HFFc6 (cell line): Measurements from ENCODE around the gene HGF. TPM values are rescaled to one million over a fixed set of nuclear protein-coding genes. Genes with fewer than 3 reads are reported as not detected.

Experiments
- DNase-seq: peaks from one replicate; pipeline ENCODE4 v3.0.0-alpha.2; 2018
- H3K27ac Mint-ChIP-seq: 2 replicates; pipeline ENCODE4 v1.8.0; 2020; ENCODE audit warnings: mild to moderate bottlenecking, mixed read lengths
- H3K27me3 Mint-ChIP-seq: 2 replicates; pipeline ENCODE4 v1.8.0; 2021; ENCODE audit warnings: mild to moderate bottlenecking, moderate library complexity, mixed read lengths; ENCODE audit not compliant: insufficient read depth
- H3K36me3 Mint-ChIP-seq: 2 replicates; pipeline ENCODE4 v1.8.0; 2021; ENCODE audit warnings: low read depth, mixed read lengths
- H3K4me1 Mint-ChIP-seq: 2 replicates; pipeline ENCODE4 v1.8.0; 2020; ENCODE audit warnings: low read depth, mixed read lengths
- H3K4me3 Mint-ChIP-seq: 2 replicates; pipeline ENCODE4 v1.8.0; 2020; ENCODE audit warnings: mild to moderate bottlenecking, moderate library complexity, mixed read lengths
- H3K9me3 Mint-ChIP-seq: 2 replicates; pipeline ENCODE4 v1.8.0; 2020; ENCODE audit warnings: mild to moderate bottlenecking, mixed read lengths
- CTCF ChIP-seq: fragments of 200-600 bp; sonication (generic); IDR thresholded peaks from 2 replicates; pipeline ENCODE4 v1.5.0; 2021; ENCODE audit warnings: antibody characterized with exemption, mild to moderate bottlenecking
- total RNA-seq, 6 experiments: library from RNA; stranded (reverse); fragmentation: NEBNext Ultra II Directional; extraction: Animal tissue kit (Norgen Biotek cat#: 25700); gene quantifications; 2 replicates in 1 of 6; 3 replicates in 5 of 6; pipeline ENCODE4 v1.2.3, GENCODE V29; 2021

The HGF gene
- total RNA-seq, 6 experiments from 2014 or later: 0.78 to 5.6 (median 4.5) TPM

DNA sequence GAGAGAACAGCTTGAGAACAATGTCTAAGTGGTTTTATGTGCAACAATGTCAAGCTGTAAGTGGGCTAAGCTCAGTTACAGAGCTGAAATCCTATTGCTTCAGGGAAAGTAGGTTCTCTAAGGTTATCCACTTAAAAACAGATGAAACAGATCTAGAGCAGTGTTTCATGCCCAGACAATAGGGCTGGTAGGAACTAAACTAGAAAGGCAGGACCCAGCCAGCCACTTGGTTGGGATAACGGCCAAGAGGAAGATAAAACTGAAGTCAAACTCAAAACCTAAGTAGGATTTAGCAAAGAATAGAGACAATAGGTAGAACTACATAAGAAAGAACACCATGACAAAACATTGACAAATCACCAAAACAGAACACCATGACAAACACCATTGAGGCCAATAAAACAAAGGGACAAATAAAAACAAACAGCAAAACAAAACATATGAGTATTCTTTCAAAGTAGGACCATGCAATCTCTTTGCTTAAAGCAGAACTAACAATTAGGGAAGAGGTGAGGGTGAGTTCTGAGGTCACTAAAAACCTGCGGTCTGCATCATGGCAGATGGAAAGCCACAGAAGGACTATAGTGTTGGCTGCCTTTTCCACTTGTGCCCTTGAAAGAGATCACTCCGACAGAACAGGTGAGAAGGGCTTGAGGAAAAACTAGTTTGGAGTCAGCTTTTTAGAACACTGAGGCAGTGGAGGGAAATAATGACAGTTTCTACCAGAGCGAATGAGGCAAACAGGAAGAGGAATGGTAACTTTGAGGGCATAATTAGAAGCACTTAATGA, 81.0 kb downstream of the HGF start:
- no peak for TF ChIP-seq CTCF
- Mint-ChIP-seq H3K36me3 (no peaks in the 10 kb centered on the region; the same call in 1 of the 2 replicates), H3K9me3 (no peaks in the 10 kb centered on the region), H3K4me3 (no peak overlapping the region), H3K4me1 (peaks cover 64% of the 10 kb centered on the region), H3K27me3 (peaks cover 1% of the 10 kb centered on the region; the same call in 1 of the 2 replicates), H3K27ac (no peak overlapping the region)
- DNase-seq: no peak

DNA sequence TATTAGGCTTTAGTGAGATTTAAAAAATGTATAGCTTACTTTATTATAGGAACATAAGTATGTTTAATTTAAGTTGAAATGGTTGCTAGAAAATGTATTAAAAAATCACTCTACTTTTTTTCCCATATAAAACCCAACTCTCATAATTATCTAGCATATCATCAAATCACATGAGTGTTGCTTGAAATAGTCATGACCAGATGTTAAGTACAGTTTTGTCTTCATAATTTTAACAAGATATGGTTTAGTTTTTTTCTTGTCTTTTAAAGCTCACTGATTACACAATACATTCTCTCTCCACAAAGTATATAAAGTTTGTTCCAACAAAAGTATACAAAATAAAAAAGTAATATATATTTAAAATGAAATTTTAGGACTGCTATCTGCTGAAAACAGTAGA, 82.8 kb downstream of the HGF start:
- Mint-ChIP-seq H3K4me1 (peaks cover 56% of the 10 kb centered on the region), H3K27me3 (peaks cover 1% of the 10 kb centered on the region; the same call in 1 of the 2 replicates), H3K36me3 (no peaks in the 10 kb centered on the region; the same call in 1 of the 2 replicates), H3K4me3 (no peak overlapping the region), H3K27ac (no peak overlapping the region), H3K9me3 (no peaks in the 10 kb centered on the region)
- TF ChIP-seq CTCF: no peak
- DNase-seq: no peak

GRCh38 chr7:81685270-81685868, 84.5 kb downstream of the HGF start:
- no peak for TF ChIP-seq CTCF
- Mint-ChIP-seq H3K36me3 (no peaks in the 10 kb centered on the region; the same call in 1 of the 2 replicates), H3K27ac (peak overlapping the region; percentile 95), H3K27me3 (peaks cover 1% of the 10 kb centered on the region; the same call in 1 of the 2 replicates), H3K9me3 (no peaks in the 10 kb centered on the region), H3K4me3 (peak overlapping the region; percentile 81), H3K4me1 (peaks cover 39% of the 10 kb centered on the region)
- DNase-seq: no peak

- H3K4me3 Mint-ChIP-seq: peak overlapping the region; percentile 81
- no peak for TF ChIP-seq CTCF
- H3K27me3 Mint-ChIP-seq: peaks cover 1% of the 10 kb centered on the region; the same call in 1 of the 2 replicates
- no peaks in the 10 kb centered on the region; the same call in 1 of the 2 replicates for H3K36me3 Mint-ChIP-seq
- peaks cover 34% of the 10 kb centered on the region for H3K4me1 Mint-ChIP-seq
- peak overlapping the region; percentile 95 for H3K27ac Mint-ChIP-seq
- peak; percentile 100 for DNase-seq
- H3K9me3 Mint-ChIP-seq: no peaks in the 10 kb centered on the region
These were observed 85.2 kb downstream of the HGF start for GRCh38 chr7:81684514-81685269.

GRCh38 chr7:81684033-81684432, 85.8 kb downstream of the HGF start:
- DNase-seq: no peak
- Mint-ChIP-seq H3K9me3 (no peaks in the 10 kb centered on the region), H3K36me3 (no peaks in the 10 kb centered on the region; the same call in 1 of the 2 replicates), H3K27me3 (peaks cover 1% of the 10 kb centered on the region; the same call in 1 of the 2 replicates), H3K4me3 (no peak overlapping the region), H3K27ac (peak overlapping the region; percentile 95), H3K4me1 (peaks cover 34% of the 10 kb centered on the region)
- no peak for TF ChIP-seq CTCF
